ENCODE measurements around the gene EFNA1. TPM values are rescaled to one million over a fixed set of nuclear protein-coding genes. Genes with fewer than 3 reads are reported as not detected.

The EFNA1 gene
- polyA plus RNA-seq, 2 of the 4 experiments (the other 2 are of a cell fraction), result 25.1 to 38.9 TPM

DNA sequence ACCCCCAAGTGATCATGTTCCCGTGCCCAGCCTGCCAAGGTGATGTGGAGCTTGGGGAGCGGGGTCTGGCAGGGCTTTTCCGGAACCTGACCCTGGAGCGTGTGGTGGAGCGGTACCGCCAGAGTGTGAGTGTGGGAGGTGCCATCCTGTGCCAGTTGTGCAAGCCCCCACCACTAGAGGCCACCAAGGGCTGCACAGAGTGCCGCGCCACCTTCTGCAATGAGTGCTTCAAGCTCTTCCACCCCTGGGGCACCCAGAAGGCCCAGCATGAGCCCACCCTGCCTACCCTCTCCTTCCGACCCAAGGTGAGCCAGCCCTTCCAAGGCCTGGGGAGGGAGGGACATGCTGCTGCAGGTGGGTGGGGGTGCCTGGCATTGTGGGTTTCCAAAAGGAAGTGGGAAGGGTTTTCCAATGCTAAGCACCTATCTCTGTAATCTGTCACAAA, 48.3 kb downstream of the EFNA1 start:
- POLR2A ChIA-PET, result interaction anchor here (4.4 kb wide), 1 partner anchor 18 kb away, joined by 54 read pairs; no protein-coding TSS in a partner anchor
- 75% methylated on average over 9 of the region's 9 CpGs for WGBS (ENCODE audit: missing lambda C conversion rate)
- Histone ChIP-seq H3K4me3 (no peak overlapping the region), H3K4me2 (no peak overlapping the region), H3K27ac (peak overlapping the region in 1 of 2 experiments; percentile 10; a peak in 1 of 6 replicates), H3K4me1 (peaks cover 21% of the 10 kb centered on the region), H3K9me3 (no peaks in the 10 kb centered on the region)
- ATAC-seq, result peak; percentile 35 to 36; a peak in 4 of 6 replicates
- no peak for FAIRE-seq
- TF ChIP-seq, protein P1, sequence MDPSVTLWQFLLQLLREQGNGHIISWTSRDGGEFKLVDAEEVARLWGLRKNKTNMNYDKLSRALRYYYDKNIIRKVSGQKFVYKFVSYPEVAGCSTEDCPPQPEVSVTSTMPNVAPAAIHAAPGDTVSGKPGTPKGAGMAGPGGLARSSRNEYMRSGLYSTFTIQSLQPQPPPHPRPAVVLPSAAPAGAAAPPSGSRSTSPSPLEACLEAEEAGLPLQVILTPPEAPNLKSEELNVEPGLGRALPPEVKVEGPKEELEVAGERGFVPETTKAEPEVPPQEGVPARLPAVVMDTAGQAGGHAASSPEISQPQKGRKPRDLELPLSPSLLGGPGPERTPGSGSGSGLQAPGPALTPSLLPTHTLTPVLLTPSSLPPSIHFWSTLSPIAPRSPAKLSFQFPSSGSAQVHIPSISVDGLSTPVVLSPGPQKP (IDR thresholded peaks at IDR 0.05; ENCODE audit: low read depth, low read length), result no peak
- TF ChIP-seq TFCP2L1 (CRISPR knock-in tag; IDR thresholded peaks at IDR 0.05) (no peak), CHD4 (IDR thresholded peaks at IDR 0.05; ENCODE audit: borderline replicate concordance) (no peak), BHLHE40 (IDR thresholded peaks at IDR 0.05; ENCODE audit: low read depth, low read length) (no peak), POLR2A (IDR thresholded peaks at IDR 0.05; ENCODE audit: low read length) (no peak), POLR2AphosphoS2 (conservative IDR thresholded peaks at IDR 0.05; ENCODE audit: low read length) (no peak), CHD2 (IDR thresholded peaks at IDR 0.05; ENCODE audit: low read length, partially characterized antibody) (no peak), MAZ (IDR thresholded peaks at IDR 0.05; ENCODE audit: borderline replicate concordance, low read depth, low read length) (no peak), ZNF302 (CRISPR knock-in tag; IDR thresholded peaks at IDR 0.05) (no peak)
- TF ChIP-seq, protein P2, sequence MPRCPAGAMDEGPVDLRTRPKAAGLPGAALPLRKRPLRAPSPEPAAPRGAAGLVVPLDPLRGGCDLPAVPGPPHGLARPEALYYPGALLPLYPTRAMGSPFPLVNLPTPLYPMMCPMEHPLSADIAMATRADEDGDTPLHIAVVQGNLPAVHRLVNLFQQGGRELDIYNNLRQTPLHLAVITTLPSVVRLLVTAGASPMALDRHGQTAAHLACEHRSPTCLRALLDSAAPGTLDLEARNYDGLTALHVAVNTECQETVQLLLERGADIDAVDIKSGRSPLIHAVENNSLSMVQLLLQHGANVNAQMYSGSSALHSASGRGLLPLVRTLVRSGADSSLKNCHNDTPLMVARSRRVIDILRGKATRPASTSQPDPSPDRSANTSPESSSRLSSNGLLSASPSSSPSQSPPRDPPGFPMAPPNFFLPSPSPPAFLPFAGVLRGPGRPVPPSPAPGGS (IDR thresholded peaks at IDR 0.05), result no peak
- CTCF ChIA-PET, result interaction anchor here (0.5 to 15.2 kb wide), 28 partner anchors 9 to 887 kb away, joined by 3 to 384 read pairs (median 4); no protein-coding TSS in a partner anchor
- DNase-seq (ENCODE audit: low read depth in 1 of 2, low spot score in 1 of 2), result peak in 1 of 2 experiments; percentile 52

DNA sequence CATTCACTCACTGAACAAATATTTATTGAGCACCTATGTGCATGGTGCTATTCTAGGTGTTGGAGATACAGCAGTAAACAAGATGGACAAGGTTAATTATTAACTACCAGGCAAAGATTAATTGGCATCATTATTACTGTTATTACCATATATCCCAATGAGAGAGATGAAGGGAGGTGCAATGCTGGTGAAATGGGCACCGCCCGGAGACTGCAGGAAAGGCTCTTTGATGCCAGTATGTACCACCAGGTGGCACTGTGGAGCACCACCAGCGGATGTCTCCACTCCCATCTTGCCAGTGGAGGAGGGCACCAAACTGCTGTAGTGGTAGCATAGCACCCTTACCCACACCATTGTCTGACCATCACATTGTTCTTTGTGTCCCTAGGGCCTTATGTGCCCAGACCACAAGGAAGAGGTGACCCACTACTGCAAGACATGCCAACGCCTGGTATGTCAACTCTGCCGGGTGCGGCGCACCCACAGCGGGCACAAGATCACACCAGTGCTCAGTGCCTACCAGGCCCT, 48.9 kb downstream of the EFNA1 start:
- H3K27ac ChIP-seq, result peak overlapping the region; percentile 12 to 63; a peak in 3 of 6 replicates
- no peaks in the 10 kb centered on the region for H3K9me3 ChIP-seq
- POLR2A ChIA-PET, result interaction anchor here (2.4 to 4.4 kb wide), 2 partner anchors 17 kb away, joined by 9 to 54 read pairs; no protein-coding TSS in a partner anchor
- H3K4me1 ChIP-seq, result peaks cover 20% of the 10 kb centered on the region
- DNase-seq (ENCODE audit: low read depth in 1 of 2, low spot score in 1 of 2) (peak; percentile 77 to 97), ATAC-seq (peak; percentile 52 to 71), FAIRE-seq (no peak)
- TF ChIP-seq RAD21 (conservative IDR thresholded peaks at IDR 0.05 in 1 of 2, IDR thresholded peaks at IDR 0.05 in 1 of 2) (peak; percentile 52 to 62), HOXA7 (CRISPR knock-in tag; IDR thresholded peaks at IDR 0.05) (no peak), ESRRA (IDR thresholded peaks at IDR 0.05; ENCODE audit: borderline replicate concordance, low read length) (no peak), SMC3 (IDR thresholded peaks at IDR 0.05) (peak; percentile 77), ZSCAN20 (CRISPR knock-in tag; IDR thresholded peaks at IDR 0.05) (no peak), EHF (CRISPR knock-in tag; IDR thresholded peaks at IDR 0.05) (no peak), HEYL (CRISPR knock-in tag; IDR thresholded peaks at IDR 0.05) (no peak), CEBPB (IDR thresholded peaks at IDR 0.05) (no peak), KDM1A (IDR thresholded peaks at IDR 0.05; ENCODE audit: low read depth) (no peak), CHD4 (IDR thresholded peaks at IDR 0.05; ENCODE audit: borderline replicate concordance) (no peak), RARB (CRISPR knock-in tag; IDR thresholded peaks at IDR 0.05) (no peak)
- TF ChIP-seq, protein P3, sequence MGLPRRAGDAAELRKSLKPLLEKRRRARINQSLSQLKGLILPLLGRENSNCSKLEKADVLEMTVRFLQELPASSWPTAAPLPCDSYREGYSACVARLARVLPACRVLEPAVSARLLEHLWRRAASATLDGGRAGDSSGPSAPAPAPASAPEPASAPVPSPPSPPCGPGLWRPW (IDR thresholded peaks at IDR 0.05), result no peak
- TF ChIP-seq, protein P2 (IDR thresholded peaks at IDR 0.05), result no peak
- TF ChIP-seq, protein P4, sequence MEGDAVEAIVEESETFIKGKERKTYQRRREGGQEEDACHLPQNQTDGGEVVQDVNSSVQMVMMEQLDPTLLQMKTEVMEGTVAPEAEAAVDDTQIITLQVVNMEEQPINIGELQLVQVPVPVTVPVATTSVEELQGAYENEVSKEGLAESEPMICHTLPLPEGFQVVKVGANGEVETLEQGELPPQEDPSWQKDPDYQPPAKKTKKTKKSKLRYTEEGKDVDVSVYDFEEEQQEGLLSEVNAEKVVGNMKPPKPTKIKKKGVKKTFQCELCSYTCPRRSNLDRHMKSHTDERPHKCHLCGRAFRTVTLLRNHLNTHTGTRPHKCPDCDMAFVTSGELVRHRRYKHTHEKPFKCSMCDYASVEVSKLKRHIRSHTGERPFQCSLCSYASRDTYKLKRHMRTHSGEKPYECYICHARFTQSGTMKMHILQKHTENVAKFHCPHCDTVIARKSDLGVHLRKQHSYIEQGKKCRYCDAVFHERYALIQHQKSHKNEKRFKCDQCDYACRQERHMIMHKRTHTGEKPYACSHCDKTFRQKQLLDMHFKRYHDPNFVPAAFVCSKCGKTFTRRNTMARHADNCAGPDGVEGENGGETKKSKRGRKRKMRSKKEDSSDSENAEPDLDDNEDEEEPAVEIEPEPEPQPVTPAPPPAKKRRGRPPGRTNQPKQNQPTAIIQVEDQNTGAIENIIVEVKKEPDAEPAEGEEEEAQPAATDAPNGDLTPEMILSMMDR (IDR thresholded peaks at IDR 0.05), result peak; percentile 86
- H3K4me3 ChIP-seq, result no peak overlapping the region
- H3K4me2 ChIP-seq, result no peak overlapping the region
- WGBS (ENCODE audit: missing lambda C conversion rate), result 60% methylated on average over 8 of the region's 8 CpGs
- CTCF ChIA-PET, result interaction anchor here (0.5 to 15.2 kb wide), 17 partner anchors 9 to 682 kb away, joined by 3 to 384 read pairs (median 4); partner anchors contain the start of gene THBS3

All from A549 (cell line).